GM12864 (cell line): Measurements from ENCODE around the gene FNDC3B.
"Not testable (repeated sequence)": the region's sequence is repeated elsewhere in the genome, so short reads cannot be mapped to it uniquely, and the experiment has no call there.

ENCODE experiments used
- DNase-seq: peaks from one replicate; pipeline ENCODE4 v3.0.0-alpha.2; 2011; ENCODE audit warnings: low read depth
- H3K4me3 ChIP-seq: 2 replicates; pipeline ENCODE4 v1.5.1; 2011; ENCODE audit warnings: mild to moderate bottlenecking, low read depth, low read length, control low read depth
- TF ChIP-seq, protein P1 (sequence below): IDR thresholded peaks from 2 replicates; pipeline ENCODE4 v1.5.1; 2011; ENCODE audit warnings: low read depth, mild to moderate bottlenecking, moderate library complexity, low read length, control low read depth, inconsistent platforms; ENCODE audit errors: missing control alignments

The FNDC3B gene

DNA sequence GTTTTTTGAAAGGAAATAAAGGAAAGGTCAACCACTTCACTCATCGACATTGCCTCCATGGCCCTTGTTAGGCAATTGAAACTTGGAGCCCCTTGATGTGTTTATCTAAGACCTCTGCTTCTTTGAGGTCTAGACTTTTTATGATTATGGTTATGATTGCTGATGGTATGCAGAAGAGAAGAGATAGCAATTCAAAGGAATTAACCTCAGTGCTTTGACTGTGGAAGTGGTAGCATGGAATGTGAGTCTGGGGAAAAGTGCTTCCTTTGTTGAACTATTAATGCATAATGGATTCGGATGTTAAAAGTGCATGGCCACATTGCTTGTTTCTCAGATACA lies 46.1 kb downstream of the FNDC3B start:
- no peak overlapping the region for H3K4me3 ChIP-seq
- TF ChIP-seq, protein P1, sequence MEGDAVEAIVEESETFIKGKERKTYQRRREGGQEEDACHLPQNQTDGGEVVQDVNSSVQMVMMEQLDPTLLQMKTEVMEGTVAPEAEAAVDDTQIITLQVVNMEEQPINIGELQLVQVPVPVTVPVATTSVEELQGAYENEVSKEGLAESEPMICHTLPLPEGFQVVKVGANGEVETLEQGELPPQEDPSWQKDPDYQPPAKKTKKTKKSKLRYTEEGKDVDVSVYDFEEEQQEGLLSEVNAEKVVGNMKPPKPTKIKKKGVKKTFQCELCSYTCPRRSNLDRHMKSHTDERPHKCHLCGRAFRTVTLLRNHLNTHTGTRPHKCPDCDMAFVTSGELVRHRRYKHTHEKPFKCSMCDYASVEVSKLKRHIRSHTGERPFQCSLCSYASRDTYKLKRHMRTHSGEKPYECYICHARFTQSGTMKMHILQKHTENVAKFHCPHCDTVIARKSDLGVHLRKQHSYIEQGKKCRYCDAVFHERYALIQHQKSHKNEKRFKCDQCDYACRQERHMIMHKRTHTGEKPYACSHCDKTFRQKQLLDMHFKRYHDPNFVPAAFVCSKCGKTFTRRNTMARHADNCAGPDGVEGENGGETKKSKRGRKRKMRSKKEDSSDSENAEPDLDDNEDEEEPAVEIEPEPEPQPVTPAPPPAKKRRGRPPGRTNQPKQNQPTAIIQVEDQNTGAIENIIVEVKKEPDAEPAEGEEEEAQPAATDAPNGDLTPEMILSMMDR: no peak
- no peak for DNase-seq

DNA sequence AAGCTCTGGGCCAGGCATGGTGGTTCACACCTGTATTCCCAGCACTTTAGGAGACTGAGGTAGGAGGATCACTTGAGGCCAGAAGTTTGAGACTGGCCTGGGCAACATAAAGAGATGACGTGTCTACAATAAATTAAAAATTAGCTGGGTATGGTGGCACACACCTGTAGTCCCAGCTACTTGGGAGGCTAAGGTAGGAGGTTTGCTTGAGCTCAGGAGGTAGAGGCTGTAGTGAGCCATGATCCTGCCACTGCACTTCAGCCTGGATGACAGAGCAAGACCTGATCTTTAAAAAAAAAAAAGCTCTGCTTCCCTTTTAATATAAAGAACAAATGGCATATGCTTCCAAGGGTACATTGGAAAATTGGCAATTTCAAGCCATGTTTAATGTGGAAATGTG lies 46.7 kb downstream of the FNDC3B start:
- DNase-seq: no peak
- no peak overlapping the region for H3K4me3 ChIP-seq
- TF ChIP-seq, protein P1: no peak

GRCh38 chr3:172087198-172087597 lies 47.8 kb downstream of the FNDC3B start:
- TF ChIP-seq, protein P1: no peak
- no peak overlapping the region for H3K4me3 ChIP-seq
- DNase-seq: no peak

GRCh38 chr3:172087602-172088580 lies 48.5 kb downstream of the FNDC3B start:
- TF ChIP-seq, protein P1: no peak
- no peak overlapping the region for H3K4me3 ChIP-seq
- DNase-seq: no peak

DNA sequence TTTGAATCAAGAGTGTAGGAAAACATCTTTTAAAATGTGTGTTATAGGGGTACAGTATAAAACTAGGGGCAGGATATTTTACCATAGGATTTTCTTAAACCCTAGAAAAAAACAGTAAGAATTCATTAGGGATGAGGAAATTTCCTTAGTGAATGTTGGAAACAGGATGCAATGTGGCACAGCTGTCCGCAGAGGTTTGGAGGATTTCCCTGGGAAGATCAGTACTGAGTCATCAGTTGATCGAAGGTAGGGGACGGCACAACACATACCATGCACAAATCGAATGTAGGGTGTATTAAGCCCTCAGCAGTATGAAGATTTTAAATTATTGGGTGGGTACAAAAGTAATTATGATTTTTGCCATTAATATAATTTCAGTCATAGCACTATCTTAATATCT lies 49.9 kb downstream of the FNDC3B start:
- TF ChIP-seq, protein P1: no peak
- no peak overlapping the region for H3K4me3 ChIP-seq
- DNase-seq: no peak

DNA sequence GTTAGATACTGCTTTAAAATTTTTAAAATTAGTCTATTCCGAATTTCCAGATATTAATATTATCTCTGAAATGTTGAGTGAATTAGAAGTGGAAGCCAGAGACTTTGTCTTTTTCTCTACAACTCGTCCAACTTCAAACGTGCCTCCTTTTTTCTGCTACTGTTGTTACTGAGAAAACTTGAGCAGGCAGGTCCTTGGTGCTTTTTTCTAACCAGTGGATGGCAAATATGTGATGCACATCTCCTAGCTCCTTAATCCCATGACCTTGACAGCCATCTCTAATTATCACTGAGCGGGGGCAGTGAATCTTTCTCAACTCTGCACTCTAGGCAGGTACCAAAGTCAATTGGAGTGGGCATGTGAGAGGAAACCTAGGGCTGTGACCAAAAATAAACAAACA lies 50.7 kb downstream of the FNDC3B start:
- no peak for DNase-seq
- TF ChIP-seq, protein P1: no peak
- no peak overlapping the region for H3K4me3 ChIP-seq

DNA sequence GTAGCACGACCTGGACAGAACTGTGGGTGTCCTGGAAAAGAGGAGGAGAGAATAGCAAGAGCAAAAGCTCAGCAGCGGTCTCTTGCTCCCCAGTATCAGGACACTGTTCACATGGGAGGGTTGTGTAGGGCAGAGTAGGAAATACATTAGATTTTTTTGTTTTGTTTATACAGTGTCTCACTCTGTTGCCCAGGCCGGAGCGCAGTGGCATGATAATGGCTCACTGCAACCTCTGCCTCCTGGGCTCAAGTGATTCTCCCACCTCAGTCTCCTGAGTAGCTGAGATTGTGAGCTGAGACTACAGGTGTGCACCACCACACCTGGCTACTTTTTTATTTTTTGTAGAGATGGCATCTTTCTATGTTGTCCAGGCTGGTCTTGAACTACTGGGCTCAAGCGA lies 53.3 kb downstream of the FNDC3B start:
- TF ChIP-seq, protein P1: no peak
- DNase-seq: no peak
- H3K4me3 ChIP-seq: no peak overlapping the region

- not testable (repeated sequence) for H3K4me3 ChIP-seq, DNase-seq
These were observed 54.4 kb downstream of the FNDC3B start for GRCh38 chr3:172093581-172094443.
